ENCODE data around the gene RNF166.

- TF ChIP-seq NFRKB (IDR thresholded peaks at IDR 0.05) (no peak), HDGF (IDR thresholded peaks at IDR 0.05; ENCODE audit: borderline replicate concordance) (no peak), BHLHE40 (IDR thresholded peaks at IDR 0.05; ENCODE audit: borderline replicate concordance) (no peak), FOXA1 (IDR thresholded peaks at IDR 0.05) (no peak), FOXM1 (IDR thresholded peaks at IDR 0.05; ENCODE audit: borderline replicate concordance) (no peak)
Measured at GRCh38 chr16:88719267-88719932, 13.2 kb upstream of the RNF166 start.
